ENCODE measurements around the gene NCF2. TPM values are rescaled to one million over a fixed set of nuclear protein-coding genes. Genes with fewer than 3 reads are reported as not detected.

Gene NCF2
- total RNA-seq, 2 donors from 2014 or later = 0.55 TPM; not detected in 1

DNA sequence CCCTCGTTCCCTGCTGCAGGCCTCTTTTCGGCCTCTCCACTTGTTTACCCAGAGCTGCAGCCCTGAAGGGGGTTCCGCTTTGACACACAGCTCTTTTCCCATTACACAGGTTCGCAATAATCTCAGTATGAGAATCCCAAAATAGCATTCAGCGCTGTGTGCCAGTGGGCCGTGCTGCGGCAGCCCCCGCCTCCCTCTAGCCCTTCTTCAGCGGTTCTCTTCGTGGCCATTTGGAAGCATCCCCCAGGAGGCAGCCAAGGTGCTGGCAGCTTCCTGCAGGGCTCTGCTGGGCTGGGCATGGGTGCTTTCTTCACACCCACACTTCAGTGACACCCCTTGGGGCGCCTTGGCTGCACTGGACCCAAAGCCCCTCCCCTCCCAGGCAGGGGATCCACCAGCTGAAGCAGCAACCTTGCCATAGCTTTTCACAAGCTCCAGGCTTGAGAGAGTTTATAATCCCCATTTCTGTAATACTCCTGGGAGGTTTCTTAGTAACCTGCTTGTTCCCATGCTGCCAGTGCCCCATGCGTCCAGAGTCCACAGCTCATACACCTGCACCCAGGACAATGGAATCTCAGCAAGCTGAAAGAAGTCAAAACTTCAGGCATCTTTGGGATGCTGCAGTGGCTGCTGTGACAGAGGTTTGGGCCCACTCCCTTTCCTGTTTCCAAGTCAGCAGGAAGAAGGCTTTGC is 8.1 kb downstream of the NCF2 start:
- Histone ChIP-seq H3K27ac (ENCODE audit: low read depth, low read length) (no peak overlapping the region), H3K4me1 (ENCODE audit: control insufficient read depth, insufficient read depth, low read length) (no peaks in the 10 kb centered on the region), H3K36me3 (ENCODE audit: control insufficient read depth, insufficient read depth, low read length) (no peaks in the 10 kb centered on the region), H3K4me3 (ENCODE audit: low read length) (no peak overlapping the region), H3K9ac (ENCODE audit: extremely low read depth, low read length, poor library complexity, severe bottlenecking) (no peak overlapping the region), H3K9me3 (ENCODE audit: control insufficient read depth, low read length) (no peaks in the 10 kb centered on the region), H3K27me3 (ENCODE audit: control insufficient read depth, insufficient read depth, low read length, poor library complexity, severe bottlenecking) (no peaks in the 10 kb centered on the region)
- TF ChIP-seq, protein P1, sequence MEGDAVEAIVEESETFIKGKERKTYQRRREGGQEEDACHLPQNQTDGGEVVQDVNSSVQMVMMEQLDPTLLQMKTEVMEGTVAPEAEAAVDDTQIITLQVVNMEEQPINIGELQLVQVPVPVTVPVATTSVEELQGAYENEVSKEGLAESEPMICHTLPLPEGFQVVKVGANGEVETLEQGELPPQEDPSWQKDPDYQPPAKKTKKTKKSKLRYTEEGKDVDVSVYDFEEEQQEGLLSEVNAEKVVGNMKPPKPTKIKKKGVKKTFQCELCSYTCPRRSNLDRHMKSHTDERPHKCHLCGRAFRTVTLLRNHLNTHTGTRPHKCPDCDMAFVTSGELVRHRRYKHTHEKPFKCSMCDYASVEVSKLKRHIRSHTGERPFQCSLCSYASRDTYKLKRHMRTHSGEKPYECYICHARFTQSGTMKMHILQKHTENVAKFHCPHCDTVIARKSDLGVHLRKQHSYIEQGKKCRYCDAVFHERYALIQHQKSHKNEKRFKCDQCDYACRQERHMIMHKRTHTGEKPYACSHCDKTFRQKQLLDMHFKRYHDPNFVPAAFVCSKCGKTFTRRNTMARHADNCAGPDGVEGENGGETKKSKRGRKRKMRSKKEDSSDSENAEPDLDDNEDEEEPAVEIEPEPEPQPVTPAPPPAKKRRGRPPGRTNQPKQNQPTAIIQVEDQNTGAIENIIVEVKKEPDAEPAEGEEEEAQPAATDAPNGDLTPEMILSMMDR (conservative IDR thresholded peaks at IDR 0.05) = no peak
- 95 to 100% methylated on average over 5 to 12 of the region's 12 CpGs for WGBS, 2 experiments (ENCODE audit: insufficient coverage in 1 of 2, insufficient read length in 1 of 2)
- Mint-ChIP-seq H3K27me3 (ENCODE audit: insufficient read depth) (no peaks in the 10 kb centered on the region), H3K27ac (no peak overlapping the region), H3K36me3 (ENCODE audit: low read depth) (no peaks in the 10 kb centered on the region), H3K9me3 (no peaks in the 10 kb centered on the region), H3K4me1 (peaks cover 4% of the 10 kb centered on the region), H3K4me3 (no peak overlapping the region)
- peak; percentile 46 for DNase-seq

DNA sequence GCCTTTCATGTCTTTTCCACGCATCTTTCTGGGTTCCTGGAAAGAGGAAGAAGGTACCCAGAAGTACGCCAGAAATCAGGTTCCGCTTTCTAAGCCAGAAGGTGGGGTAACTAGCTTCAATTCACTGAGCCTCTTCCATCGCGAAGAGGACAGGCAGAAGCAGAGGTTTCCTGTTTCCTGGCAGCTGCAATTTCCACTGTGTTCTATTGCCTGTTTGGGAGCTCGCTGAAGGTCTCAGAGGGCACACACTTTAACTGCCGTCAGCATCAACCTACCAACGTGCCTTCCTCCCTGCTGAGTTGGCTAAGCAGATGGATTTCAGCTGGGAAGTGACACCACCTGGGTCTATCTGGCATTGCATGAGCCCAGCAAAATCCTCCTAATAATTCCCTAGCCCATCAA is 10.0 kb downstream of the NCF2 start:
- H3K9me3 Mint-ChIP-seq = no peaks in the 10 kb centered on the region
- no peak overlapping the region for H3K4me3 Mint-ChIP-seq
- WGBS, 2 experiments (ENCODE audit: insufficient coverage in 1 of 2, insufficient read length in 1 of 2) = 63 to 70% methylated on average over 7 to 8 of the region's 8 CpGs
- Histone ChIP-seq H3K27me3 (ENCODE audit: control insufficient read depth, insufficient read depth, low read length, poor library complexity, severe bottlenecking) (no peaks in the 10 kb centered on the region), H3K9me3 (ENCODE audit: control insufficient read depth, low read length) (no peaks in the 10 kb centered on the region), H3K4me1 (ENCODE audit: control insufficient read depth, insufficient read depth, low read length) (no peaks in the 10 kb centered on the region), H3K9ac (ENCODE audit: extremely low read depth, low read length, poor library complexity, severe bottlenecking) (no peak overlapping the region), H3K36me3 (ENCODE audit: control insufficient read depth, insufficient read depth, low read length) (no peaks in the 10 kb centered on the region), H3K4me3 (ENCODE audit: low read length) (no peak overlapping the region), H3K27ac (ENCODE audit: low read depth, low read length) (no peak overlapping the region)
- no peak overlapping the region for H3K27ac Mint-ChIP-seq
- H3K4me1 Mint-ChIP-seq = peaks cover 4% of the 10 kb centered on the region
- no peaks in the 10 kb centered on the region for H3K27me3 Mint-ChIP-seq (ENCODE audit: insufficient read depth)
- DNase-seq = peak; percentile 87
- H3K36me3 Mint-ChIP-seq (ENCODE audit: low read depth) = no peaks in the 10 kb centered on the region
- TF ChIP-seq, protein P1 (conservative IDR thresholded peaks at IDR 0.05) = peak; percentile 75

DNA sequence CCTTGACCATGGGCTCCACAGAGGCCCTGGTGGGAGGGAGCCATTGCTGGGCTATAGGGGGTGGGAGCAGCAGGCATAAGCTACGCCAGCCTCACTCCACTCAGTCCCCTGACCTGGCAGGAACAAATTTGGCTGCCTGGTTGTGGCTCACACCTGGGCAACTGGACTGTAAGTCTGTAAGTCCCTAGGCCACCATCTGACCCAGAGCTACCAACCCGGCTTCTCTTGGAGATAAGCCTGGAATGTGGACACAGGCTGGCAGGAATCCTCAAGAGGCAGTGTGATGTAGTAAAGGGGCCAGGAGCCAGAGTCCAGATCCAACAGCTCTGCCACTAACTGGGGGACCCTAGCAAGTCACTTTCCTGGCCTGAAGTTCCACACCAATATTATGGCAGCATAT is 11.4 kb downstream of the NCF2 start:
- Histone ChIP-seq H3K36me3 (ENCODE audit: control insufficient read depth, insufficient read depth, low read length) (no peaks in the 10 kb centered on the region), H3K4me3 (ENCODE audit: low read length) (no peak overlapping the region), H3K9me3 (ENCODE audit: control insufficient read depth, low read length) (no peaks in the 10 kb centered on the region), H3K9ac (ENCODE audit: extremely low read depth, low read length, poor library complexity, severe bottlenecking) (no peak overlapping the region), H3K4me1 (ENCODE audit: control insufficient read depth, insufficient read depth, low read length) (no peaks in the 10 kb centered on the region), H3K27me3 (ENCODE audit: control insufficient read depth, insufficient read depth, low read length, poor library complexity, severe bottlenecking) (no peaks in the 10 kb centered on the region), H3K27ac (ENCODE audit: low read depth, low read length) (no peak overlapping the region)
- TF ChIP-seq, protein P1 (conservative IDR thresholded peaks at IDR 0.05) = no peak
- H3K9me3 Mint-ChIP-seq = no peaks in the 10 kb centered on the region
- peak; percentile 47 for DNase-seq
- H3K27ac Mint-ChIP-seq = no peak overlapping the region
- H3K36me3 Mint-ChIP-seq (ENCODE audit: low read depth) = no peaks in the 10 kb centered on the region
- H3K27me3 Mint-ChIP-seq (ENCODE audit: insufficient read depth) = no peaks in the 10 kb centered on the region
- WGBS, 2 experiments (ENCODE audit: insufficient coverage in 1 of 2, insufficient read length in 1 of 2) = 88% methylated on average over 2 of the region's 2 CpGs; no CpG with 5 or more reads in 1 of the 2 experiments
- H3K4me1 Mint-ChIP-seq = peaks cover 3% of the 10 kb centered on the region
- H3K4me3 Mint-ChIP-seq = no peak overlapping the region
